Endothelial cell (in vitro differentiated cells): ENCODE measurements around the gene FAM20C. TPM values are rescaled to one million over a fixed set of nuclear protein-coding genes. Genes with fewer than 3 reads are reported as not detected.

Experiments
- DNase-seq: peaks from one replicate; pipeline ENCODE4 v3.0.0; 2021; ENCODE audit warnings: low spot score
- H3K27ac Mint-ChIP-seq: one replicate; pipeline ENCODE4 v1.8.0; 2021; ENCODE audit warnings: mixed read lengths, inconsistent platforms; ENCODE audit not compliant: unreplicated experiment
- H3K27me3 Mint-ChIP-seq: one replicate; pipeline ENCODE4 v1.8.0; 2021; ENCODE audit warnings: mild to moderate bottlenecking, moderate library complexity, mixed read lengths, inconsistent platforms; ENCODE audit not compliant: unreplicated experiment
- H3K36me3 Mint-ChIP-seq: one replicate; pipeline ENCODE4 v1.8.0; 2021; ENCODE audit warnings: mild to moderate bottlenecking, low read depth, mixed read lengths, inconsistent platforms; ENCODE audit not compliant: unreplicated experiment
- H3K4me1 Mint-ChIP-seq: one replicate; pipeline ENCODE4 v1.8.0; 2021; ENCODE audit warnings: mild to moderate bottlenecking, mixed read lengths, inconsistent platforms; ENCODE audit not compliant: unreplicated experiment
- H3K4me3 Mint-ChIP-seq: one replicate; pipeline ENCODE4 v1.8.0; 2021; ENCODE audit warnings: mild to moderate bottlenecking, mixed read lengths, inconsistent platforms; ENCODE audit not compliant: unreplicated experiment
- H3K9me3 Mint-ChIP-seq: one replicate; pipeline ENCODE4 v1.8.0; 2021; ENCODE audit warnings: mixed read lengths, inconsistent platforms; ENCODE audit not compliant: unreplicated experiment
- total RNA-seq: library from RNA; stranded (reverse); fragmentation: NEBNext Ultra II Directional; extraction: Animal tissue kit (Norgen Biotek cat#: 25700); gene quantifications from one replicate; pipeline ENCODE4 v1.2.1, GENCODE V29; 2021; ENCODE audit not compliant: unreplicated experiment
- TF ChIP-seq, protein P1 (sequence below): fragments of 200-600 bp; sonication (generic); IDR thresholded peaks from one replicate; pipeline ENCODE4 v1.5.0; 2021; ENCODE audit warnings: antibody characterized with exemption; ENCODE audit not compliant: unreplicated experiment

Gene FAM20C
- total RNA-seq, 1 donor from 2014 or later: 3.1 TPM

GRCh38 chr7:148543-148931 is 43.8 kb upstream of the FAM20C start:
- no peaks in the 10 kb centered on the region for H3K9me3 Mint-ChIP-seq
- TF ChIP-seq, protein P1, sequence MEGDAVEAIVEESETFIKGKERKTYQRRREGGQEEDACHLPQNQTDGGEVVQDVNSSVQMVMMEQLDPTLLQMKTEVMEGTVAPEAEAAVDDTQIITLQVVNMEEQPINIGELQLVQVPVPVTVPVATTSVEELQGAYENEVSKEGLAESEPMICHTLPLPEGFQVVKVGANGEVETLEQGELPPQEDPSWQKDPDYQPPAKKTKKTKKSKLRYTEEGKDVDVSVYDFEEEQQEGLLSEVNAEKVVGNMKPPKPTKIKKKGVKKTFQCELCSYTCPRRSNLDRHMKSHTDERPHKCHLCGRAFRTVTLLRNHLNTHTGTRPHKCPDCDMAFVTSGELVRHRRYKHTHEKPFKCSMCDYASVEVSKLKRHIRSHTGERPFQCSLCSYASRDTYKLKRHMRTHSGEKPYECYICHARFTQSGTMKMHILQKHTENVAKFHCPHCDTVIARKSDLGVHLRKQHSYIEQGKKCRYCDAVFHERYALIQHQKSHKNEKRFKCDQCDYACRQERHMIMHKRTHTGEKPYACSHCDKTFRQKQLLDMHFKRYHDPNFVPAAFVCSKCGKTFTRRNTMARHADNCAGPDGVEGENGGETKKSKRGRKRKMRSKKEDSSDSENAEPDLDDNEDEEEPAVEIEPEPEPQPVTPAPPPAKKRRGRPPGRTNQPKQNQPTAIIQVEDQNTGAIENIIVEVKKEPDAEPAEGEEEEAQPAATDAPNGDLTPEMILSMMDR: no peak
- H3K27ac Mint-ChIP-seq: peak overlapping the region; percentile 98
- peaks cover 2% of the 10 kb centered on the region for H3K4me1 Mint-ChIP-seq
- peak overlapping the region; percentile 97 for H3K4me3 Mint-ChIP-seq
- H3K27me3 Mint-ChIP-seq: peaks cover 7% of the 10 kb centered on the region
- DNase-seq: no peak
- H3K36me3 Mint-ChIP-seq: peaks cover 4% of the 10 kb centered on the region

DNA sequence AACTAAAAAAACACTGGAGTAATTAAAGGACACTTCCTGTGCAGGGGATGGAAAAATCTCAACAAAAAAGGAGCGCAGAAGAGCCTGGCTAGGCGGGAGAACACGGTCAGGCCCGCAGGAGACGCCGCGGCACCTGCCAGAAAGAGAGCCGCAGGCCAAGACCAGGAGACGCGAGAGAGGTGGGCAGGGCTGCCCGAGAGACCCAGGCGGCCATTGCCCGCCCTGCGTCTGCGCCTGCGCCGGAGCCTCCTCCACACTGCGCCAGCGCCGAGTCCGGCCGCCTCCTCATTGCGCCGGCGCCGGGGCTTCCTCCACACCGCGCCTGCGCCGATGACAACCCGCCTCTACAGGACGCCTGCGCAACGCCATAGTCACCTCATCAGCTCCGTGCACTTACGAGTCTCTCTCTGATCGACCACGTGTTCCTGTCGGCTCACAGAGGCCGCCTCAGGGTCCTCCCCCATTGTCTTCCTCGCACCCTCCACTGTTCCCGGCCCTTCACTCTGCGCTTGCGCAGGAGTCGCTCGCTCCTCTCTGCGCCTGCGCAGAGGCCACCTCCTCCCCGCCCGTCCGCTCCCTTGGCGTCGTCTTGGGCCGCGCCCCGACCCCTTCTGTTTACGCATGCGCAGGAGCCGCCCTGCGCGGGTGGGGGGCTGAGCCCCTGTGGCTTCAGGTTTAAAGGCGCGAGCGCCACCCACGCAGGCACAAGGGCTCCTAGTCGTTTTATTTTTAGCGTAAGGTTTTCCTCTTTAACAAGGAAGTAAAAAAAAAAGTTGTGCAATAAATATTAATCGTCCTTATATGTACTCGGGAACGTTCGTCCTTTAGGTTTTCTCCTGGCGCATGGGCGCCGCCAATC is 43.2 kb upstream of the FAM20C start:
- TF ChIP-seq, protein P1: no peak
- H3K9me3 Mint-ChIP-seq: no peaks in the 10 kb centered on the region
- peak; percentile 97 for DNase-seq
- H3K36me3 Mint-ChIP-seq: peaks cover 4% of the 10 kb centered on the region
- H3K4me3 Mint-ChIP-seq: peak overlapping the region; percentile 97
- H3K27ac Mint-ChIP-seq: peak overlapping the region; percentile 98
- H3K4me1 Mint-ChIP-seq: peaks cover 2% of the 10 kb centered on the region
- H3K27me3 Mint-ChIP-seq: peaks cover 7% of the 10 kb centered on the region

GRCh38 chr7:149791-150636 is 42.4 kb upstream of the FAM20C start:
- TF ChIP-seq, protein P1: no peak
- peak; percentile 24 for DNase-seq
- Mint-ChIP-seq H3K4me3 (peak overlapping the region; percentile 97), H3K27ac (no peak overlapping the region), H3K9me3 (no peaks in the 10 kb centered on the region), H3K27me3 (peaks cover 5% of the 10 kb centered on the region), H3K4me1 (peaks cover 2% of the 10 kb centered on the region), H3K36me3 (peaks cover 4% of the 10 kb centered on the region)

GRCh38 chr7:150811-151221 is 41.6 kb upstream of the FAM20C start:
- no peak for DNase-seq
- Mint-ChIP-seq H3K27me3 (peaks cover 5% of the 10 kb centered on the region), H3K4me3 (no peak overlapping the region), H3K27ac (no peak overlapping the region), H3K9me3 (no peaks in the 10 kb centered on the region), H3K4me1 (peaks cover 2% of the 10 kb centered on the region), H3K36me3 (peaks cover 4% of the 10 kb centered on the region)
- TF ChIP-seq, protein P1: no peak
